GM23338 (cell line): Measurements from ENCODE around the gene ZMYND19. TPM values are rescaled to one million over a fixed set of nuclear protein-coding genes. Genes with fewer than 3 reads are reported as not detected.
"Not testable (repeated sequence)": the region's sequence is repeated elsewhere in the genome, so short reads cannot be mapped to it uniquely, and the experiment has no call there.

ENCODE experiments used
- ATAC-seq: fragments of 200-7000 bp; cut with Tn5 transposase; 3 replicates; pipeline ENCODE4 v1.9.1; 2020
- DNase-seq: peaks from one replicate; pipeline ENCODE4 v3.0.0-alpha.2; 2015; ENCODE audit warnings: low spot score
- H2AFZ ChIP-seq: fragments of 200-600 bp; sonication (generic); 2 replicates; pipeline ENCODE4 v1.8.0; 2016; ENCODE audit warnings: antibody characterized with exemption, mild to moderate bottlenecking, moderate library complexity
- H3F3A ChIP-seq: fragments of 200-600 bp; sonication (generic); replicated peaks from 2 replicates; pipeline ENCODE4 v1.8.0; 2017; ENCODE audit warnings: antibody characterized with exemption, mixed run types, low read depth
- H3K27ac ChIP-seq: fragments of 200-600 bp; sonication (generic); 2 replicates; pipeline ENCODE4 v1.6.1; 2016; ENCODE audit warnings: low read depth
- H3K27me3 ChIP-seq: fragments of 200-600 bp; sonication (generic); 2 replicates; pipeline ENCODE4 v1.8.0; 2016; ENCODE audit warnings: mild to moderate bottlenecking, mixed run types, moderate library complexity; ENCODE audit not compliant: insufficient read depth
- H3K36me3 ChIP-seq: fragments of 200-600 bp; sonication (generic); 2 replicates; pipeline ENCODE4 v1.8.0; 2016; ENCODE audit warnings: mild to moderate bottlenecking; ENCODE audit not compliant: insufficient read depth
- H3K4me1 ChIP-seq: fragments of 200-600 bp; sonication (generic); 2 replicates; pipeline ENCODE4 v1.8.0; 2016; ENCODE audit warnings: mild to moderate bottlenecking, moderate library complexity; ENCODE audit not compliant: insufficient read depth
- H3K4me2 ChIP-seq: fragments of 200-600 bp; sonication (generic); 2 replicates; pipeline ENCODE4 v1.7.1; 2017; ENCODE audit warnings: mixed run types
- H3K4me3 ChIP-seq: fragments of 200-600 bp; sonication (generic); 2 replicates; pipeline ENCODE4 v1.6.1; 2016; ENCODE audit warnings: mixed run types
- H3K79me2 ChIP-seq: fragments of 200-600 bp; sonication (generic); replicated peaks from 2 replicates; pipeline ENCODE4 v1.8.0; 2017; ENCODE audit warnings: mild to moderate bottlenecking; ENCODE audit not compliant: insufficient read depth
- H3K9me2 ChIP-seq: fragments of 200-600 bp; sonication (generic); 2 replicates; pipeline ENCODE4 v1.8.0; 2017; ENCODE audit not compliant: insufficient read depth
- H4K20me1 ChIP-seq: fragments of 200-600 bp; sonication (generic); replicated peaks from 2 replicates; pipeline ENCODE4 v1.8.0; 2017; ENCODE audit warnings: mild to moderate bottlenecking; ENCODE audit not compliant: insufficient read depth
- H3K27ac Mint-ChIP-seq: 2 replicates; pipeline ENCODE4 v1.8.0; 2020; ENCODE audit warnings: inconsistent platforms, mild to moderate bottlenecking, moderate library complexity, mixed read lengths
- H3K27me3 Mint-ChIP-seq: 3 replicates; pipeline ENCODE4 v1.8.0; 2022; ENCODE audit warnings: low read depth, mild to moderate bottlenecking, moderate library complexity, mixed read lengths, inconsistent platforms; ENCODE audit not compliant: insufficient read depth, poor library complexity
- H3K36me3 Mint-ChIP-seq: 3 replicates; pipeline ENCODE4 v1.8.0; 2021; ENCODE audit warnings: low read depth, mild to moderate bottlenecking, inconsistent platforms, moderate library complexity, mixed read lengths
- H3K4me1 Mint-ChIP-seq: 3 replicates; pipeline ENCODE4 v1.8.0; 2020; ENCODE audit warnings: mild to moderate bottlenecking, inconsistent platforms, mixed read lengths
- H3K4me3 Mint-ChIP-seq: 3 replicates; pipeline ENCODE4 v1.8.0; 2021; ENCODE audit warnings: moderate library complexity, mild to moderate bottlenecking, inconsistent platforms, mixed read lengths
- H3K9me3 Mint-ChIP-seq: 3 replicates; pipeline ENCODE4 v1.8.0; 2020; ENCODE audit warnings: moderate library complexity, mild to moderate bottlenecking, inconsistent platforms, mixed read lengths
- ETS1 ChIP-seq: IDR thresholded peaks from 2 replicates; pipeline ENCODE4 v1.6.1; 2016; ENCODE audit warnings: antibody characterized with exemption
- EZH2 ChIP-seq: fragments of 200-600 bp; sonication (generic); IDR thresholded peaks from one replicate; pipeline ENCODE4 v1.8.0; 2017; ENCODE audit warnings: antibody characterized with exemption, mild to moderate bottlenecking, low read depth; ENCODE audit not compliant: unreplicated experiment
- EZH2phosphoT487 ChIP-seq: fragments of 200-600 bp; sonication (generic); IDR thresholded peaks from one replicate; pipeline ENCODE4 v1.8.1; 2018; ENCODE audit warnings: antibody characterized with exemption; ENCODE audit not compliant: unreplicated experiment
- JUNB ChIP-seq: IDR thresholded peaks from one replicate; pipeline ENCODE4 v1.6.1; 2016; ENCODE audit warnings: antibody characterized with exemption; ENCODE audit not compliant: unreplicated experiment
- NANOG ChIP-seq: IDR thresholded peaks from 2 replicates; pipeline ENCODE4 v1.6.1; 2016; ENCODE audit warnings: antibody characterized with exemption, borderline replicate concordance
- POLR2AphosphoS5 ChIP-seq: IDR thresholded peaks from 2 replicates; pipeline ENCODE4 v1.6.1; 2016; ENCODE audit warnings: antibody characterized with exemption, low read depth
- ZNF462 ChIP-seq: fragments of 250-450 bp; sonication (Bioruptor Pico); IDR thresholded peaks from 2 replicates; pipeline ENCODE4 v1.5.0; 2020; ENCODE audit warnings: mild to moderate bottlenecking, moderate library complexity
- polyA plus RNA-seq: library from polyadenylated mRNA; unstranded; fragments of >200 nt; fragmentation: Nextera tagmentation; extraction: Ambion mirVana; gene quantifications from 2 replicates; pipeline ENCODE4 v1.2.1, GENCODE V29; 2016
- total RNA-seq: library from RNA; depleted of rRNA; stranded (reverse); fragments of >200 nt; shearing (Covaris generic); gene quantifications from 2 replicates; pipeline ENCODE4 v1.2.3, GENCODE V29; 2014
- TF ChIP-seq, protein P1 (sequence below), 2 experiments: fragments of 200-600 bp in 1 of 2; sonication (generic) in 1 of 2; conservative IDR thresholded peaks; 2 replicates each; pipeline versions ENCODE4 v1.5.1 to v1.6.1; 2016 to 2017; ENCODE audit warnings: antibody characterized with exemption in 2 of 2, low read depth in 2 of 2, mild to moderate bottlenecking in 2 of 2, moderate library complexity in 1 of 2

Gene ZMYND19
- total and polyA plus RNA-seq, 2 experiments from 2014 or later = 25.8 to 58.5 TPM

- no peak for TF ChIP-seq ZNF462 (CRISPR knock-in tag)
- TF ChIP-seq ETS1 = no peak
- no peak for TF ChIP-seq EZH2
- TF ChIP-seq, protein P1, sequence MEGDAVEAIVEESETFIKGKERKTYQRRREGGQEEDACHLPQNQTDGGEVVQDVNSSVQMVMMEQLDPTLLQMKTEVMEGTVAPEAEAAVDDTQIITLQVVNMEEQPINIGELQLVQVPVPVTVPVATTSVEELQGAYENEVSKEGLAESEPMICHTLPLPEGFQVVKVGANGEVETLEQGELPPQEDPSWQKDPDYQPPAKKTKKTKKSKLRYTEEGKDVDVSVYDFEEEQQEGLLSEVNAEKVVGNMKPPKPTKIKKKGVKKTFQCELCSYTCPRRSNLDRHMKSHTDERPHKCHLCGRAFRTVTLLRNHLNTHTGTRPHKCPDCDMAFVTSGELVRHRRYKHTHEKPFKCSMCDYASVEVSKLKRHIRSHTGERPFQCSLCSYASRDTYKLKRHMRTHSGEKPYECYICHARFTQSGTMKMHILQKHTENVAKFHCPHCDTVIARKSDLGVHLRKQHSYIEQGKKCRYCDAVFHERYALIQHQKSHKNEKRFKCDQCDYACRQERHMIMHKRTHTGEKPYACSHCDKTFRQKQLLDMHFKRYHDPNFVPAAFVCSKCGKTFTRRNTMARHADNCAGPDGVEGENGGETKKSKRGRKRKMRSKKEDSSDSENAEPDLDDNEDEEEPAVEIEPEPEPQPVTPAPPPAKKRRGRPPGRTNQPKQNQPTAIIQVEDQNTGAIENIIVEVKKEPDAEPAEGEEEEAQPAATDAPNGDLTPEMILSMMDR (conservative IDR thresholded peaks at IDR 0.05; ENCODE audit: low read depth in 2 of 2) = no peak
- TF ChIP-seq NANOG = no peak
- TF ChIP-seq POLR2AphosphoS5 = no peak
- TF ChIP-seq EZH2phosphoT487 = no peak
- no peak for TF ChIP-seq JUNB
These were observed 52.3 kb downstream of the ZMYND19 start (continued) for GRCh38 chr9:137538058-137538457.

GRCh38 chr9:137536594-137537131 is 53.6 kb downstream of the ZMYND19 start:
- H3K27ac ChIP-seq, H3K36me3 Mint-ChIP-seq, H4K20me1 ChIP-seq, H3K36me3 ChIP-seq, H3K9me2 ChIP-seq, H3K4me1 ChIP-seq, ATAC-seq, H3K27me3 Mint-ChIP-seq, H3K79me2 ChIP-seq, H3K4me3 Mint-ChIP-seq, H3F3A ChIP-seq, H3K27me3 ChIP-seq, H3K4me3 ChIP-seq, DNase-seq, H3K4me2 ChIP-seq, H3K27ac Mint-ChIP-seq, H3K4me1 Mint-ChIP-seq, H2AFZ ChIP-seq: not testable (repeated sequence)
- H3K9me3 Mint-ChIP-seq = peaks cover 22% of the 10 kb centered on the region
